ENCODE data around the gene CDC42BPB.

Gene CDC42BPB

GRCh38 chr14:103022685-103023044 is 34.7 kb downstream of the CDC42BPB start:
- Histone ChIP-seq H3K4me2 (ENCODE audit: low read depth, low read length, poor library complexity, severe bottlenecking) (no peak overlapping the region), H3F3A (ENCODE audit: insufficient read depth) (no peaks in the 10 kb centered on the region), H3K9me3 (ENCODE audit: insufficient read depth, low read length) (no peaks in the 10 kb centered on the region), H3K79me2 (ENCODE audit: insufficient read depth, low read length) (no peaks in the 10 kb centered on the region), H2AFZ (ENCODE audit: low read depth, low read length, severe bottlenecking) (no peak overlapping the region), H4K20me1 (ENCODE audit: low read depth, low read length) (no peaks in the 10 kb centered on the region), H3K27ac (ENCODE audit: low read depth, low read length) (no peak overlapping the region), H3K27me3 (ENCODE audit: low read length) (no peaks in the 10 kb centered on the region), H3K4me3 (ENCODE audit: insufficient read depth, low read length, poor library complexity, severe bottlenecking) (no peak overlapping the region), H3K36me3 (ENCODE audit: low read length) (no peaks in the 10 kb centered on the region), H3K9me2 (replicated peaks; ENCODE audit: insufficient read depth, low read length) (no peaks in the 10 kb centered on the region), H3K9ac (ENCODE audit: low read length) (no peak overlapping the region)
- TF ChIP-seq CTCF (IDR thresholded peaks at IDR 0.05; ENCODE audit: insufficient read depth, low read length, poor library complexity, severe bottlenecking) (no peak), EZH2phosphoT487 (conservative IDR thresholded peaks at IDR 0.05; ENCODE audit: low read length) (no peak)

GRCh38 chr14:103022002-103022684 is 35.2 kb downstream of the CDC42BPB start:
- Histone ChIP-seq H3K79me2 (ENCODE audit: insufficient read depth, low read length) (no peaks in the 10 kb centered on the region), H3F3A (ENCODE audit: insufficient read depth) (no peaks in the 10 kb centered on the region), H3K4me2 (ENCODE audit: low read depth, low read length, poor library complexity, severe bottlenecking) (no peak overlapping the region), H3K9me2 (replicated peaks; ENCODE audit: insufficient read depth, low read length) (no peaks in the 10 kb centered on the region), H3K36me3 (ENCODE audit: low read length) (no peaks in the 10 kb centered on the region), H2AFZ (ENCODE audit: low read depth, low read length, severe bottlenecking) (no peak overlapping the region), H3K9me3 (ENCODE audit: insufficient read depth, low read length) (no peaks in the 10 kb centered on the region), H3K27me3 (ENCODE audit: low read length) (no peaks in the 10 kb centered on the region), H3K9ac (ENCODE audit: low read length) (no peak overlapping the region), H4K20me1 (ENCODE audit: low read depth, low read length) (no peaks in the 10 kb centered on the region), H3K27ac (ENCODE audit: low read depth, low read length) (no peak overlapping the region), H3K4me3 (ENCODE audit: insufficient read depth, low read length, poor library complexity, severe bottlenecking) (no peak overlapping the region)
- TF ChIP-seq EZH2phosphoT487 (conservative IDR thresholded peaks at IDR 0.05; ENCODE audit: low read length): no peak
- TF ChIP-seq CTCF (IDR thresholded peaks at IDR 0.05; ENCODE audit: insufficient read depth, low read length, poor library complexity, severe bottlenecking): no peak

GRCh38 chr14:103021684-103022001 is 35.7 kb downstream of the CDC42BPB start:
- H3K79me2 ChIP-seq (ENCODE audit: insufficient read depth, low read length): no peaks in the 10 kb centered on the region
- H3K36me3 ChIP-seq (ENCODE audit: low read length): no peaks in the 10 kb centered on the region
- TF ChIP-seq CTCF (IDR thresholded peaks at IDR 0.05; ENCODE audit: insufficient read depth, low read length, poor library complexity, severe bottlenecking) (no peak), EZH2phosphoT487 (conservative IDR thresholded peaks at IDR 0.05; ENCODE audit: low read length) (no peak)
- no peaks in the 10 kb centered on the region for H3F3A ChIP-seq (ENCODE audit: insufficient read depth)
- H4K20me1 ChIP-seq (ENCODE audit: low read depth, low read length): no peaks in the 10 kb centered on the region
- no peaks in the 10 kb centered on the region for H3K9me2 ChIP-seq (replicated peaks; ENCODE audit: insufficient read depth, low read length)
- H3K27ac ChIP-seq (ENCODE audit: low read depth, low read length): no peak overlapping the region
- no peak overlapping the region for H3K4me3 ChIP-seq (ENCODE audit: insufficient read depth, low read length, poor library complexity, severe bottlenecking)
- H3K4me2 ChIP-seq (ENCODE audit: low read depth, low read length, poor library complexity, severe bottlenecking): no peak overlapping the region
- no peaks in the 10 kb centered on the region for H3K9me3 ChIP-seq (ENCODE audit: insufficient read depth, low read length)
- no peaks in the 10 kb centered on the region for H3K27me3 ChIP-seq (ENCODE audit: low read length)
- no peak overlapping the region for H2AFZ ChIP-seq (ENCODE audit: low read depth, low read length, severe bottlenecking)
- H3K9ac ChIP-seq (ENCODE audit: low read length): no peak overlapping the region

Measured in SU-DHL-6 (cell line).